Neural crest cell (in vitro differentiated cells): ENCODE data around the gene COMP. TPM values are rescaled to one million over a fixed set of nuclear protein-coding genes. Genes with fewer than 3 reads are reported as not detected.

Source experiments
- DNase-seq: peaks from one replicate; pipeline ENCODE4 v3.0.0; 2021; ENCODE audit warnings: low read depth, mixed read lengths, low spot score
- H3K27ac Mint-ChIP-seq: one replicate; pipeline ENCODE4 v1.8.0; 2021; ENCODE audit warnings: mild to moderate bottlenecking, mixed read lengths; ENCODE audit not compliant: unreplicated experiment
- H3K27me3 Mint-ChIP-seq: 2 replicates; pipeline ENCODE4 v1.8.0; 2021; ENCODE audit warnings: low read depth, mild to moderate bottlenecking, mixed read lengths
- H3K36me3 Mint-ChIP-seq: 2 replicates; pipeline ENCODE4 v1.8.0; 2021; ENCODE audit warnings: low read depth, mild to moderate bottlenecking, mixed read lengths
- H3K4me1 Mint-ChIP-seq: 2 replicates; pipeline ENCODE4 v1.8.0; 2021; ENCODE audit warnings: mixed read lengths
- H3K4me3 Mint-ChIP-seq: one replicate; pipeline ENCODE4 v1.8.0; 2021; ENCODE audit warnings: mild to moderate bottlenecking, mixed read lengths
- H3K9me3 Mint-ChIP-seq: 2 replicates; pipeline ENCODE4 v1.8.0; 2021; ENCODE audit warnings: mixed read lengths
- total RNA-seq: library from RNA; stranded (reverse); gene quantifications from 2 replicates; pipeline ENCODE4 v1.2.1, GENCODE V29; 2021
- TF ChIP-seq, protein P1 (sequence below): fragments of 200-600 bp; sonication (generic); conservative IDR thresholded peaks from 2 replicates; pipeline ENCODE4 v1.5.0; 2021; ENCODE audit warnings: antibody characterized with exemption, mild to moderate bottlenecking

The COMP gene
- total RNA-seq, 1 donor from 2014 or later = not detected

DNA sequence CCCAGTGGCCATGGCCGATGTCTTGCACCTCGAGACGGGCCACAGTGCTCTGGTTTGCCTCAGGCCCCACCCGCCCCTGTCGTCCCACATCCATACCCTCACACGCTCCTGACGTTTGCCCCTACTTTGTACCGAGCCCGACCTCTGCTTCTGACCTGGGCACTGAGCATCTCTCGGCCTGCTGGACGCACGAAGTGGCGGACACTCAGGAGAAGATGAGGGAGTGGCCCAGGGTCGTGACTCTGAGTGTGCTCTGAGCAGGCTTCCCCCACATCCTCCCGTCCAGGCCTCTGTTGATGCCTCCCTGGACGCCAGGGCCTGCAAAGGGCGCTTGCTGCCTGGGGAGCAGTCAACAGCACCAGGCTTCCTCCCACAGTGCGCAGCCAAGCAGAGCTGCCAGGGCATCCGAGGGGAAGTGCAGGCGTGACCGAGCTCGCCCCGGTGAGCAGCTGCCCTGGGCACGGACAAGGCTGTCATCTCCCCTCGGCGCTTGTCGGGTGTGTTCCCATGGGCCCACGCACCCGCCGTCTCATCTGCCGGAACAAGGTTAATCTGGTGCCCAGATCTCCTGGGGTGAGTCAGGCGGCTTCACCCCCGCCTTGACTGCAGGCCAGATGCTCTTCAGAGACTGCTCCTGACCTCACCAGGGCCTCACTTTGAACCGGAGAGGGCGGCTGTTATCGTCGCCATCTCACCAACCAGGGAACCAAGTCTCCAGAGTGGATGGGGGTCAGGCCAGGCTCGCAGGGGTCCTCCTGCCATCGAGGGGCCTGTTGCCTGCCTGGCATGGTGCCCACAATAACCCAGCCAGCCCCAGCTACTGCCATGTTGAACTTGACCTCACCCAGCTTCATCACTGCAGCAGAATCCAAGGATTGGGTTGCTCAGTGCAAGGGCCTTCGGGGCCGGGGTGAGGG lies 27.2 kb downstream of the COMP start:
- Mint-ChIP-seq H3K9me3 (no peaks in the 10 kb centered on the region), H3K4me3 (no peak overlapping the region), H3K27ac (peak overlapping the region; percentile 35), H3K4me1 (no peaks in the 10 kb centered on the region), H3K36me3 (no peaks in the 10 kb centered on the region), H3K27me3 (no peaks in the 10 kb centered on the region)
- DNase-seq = no peak
- TF ChIP-seq, protein P1, sequence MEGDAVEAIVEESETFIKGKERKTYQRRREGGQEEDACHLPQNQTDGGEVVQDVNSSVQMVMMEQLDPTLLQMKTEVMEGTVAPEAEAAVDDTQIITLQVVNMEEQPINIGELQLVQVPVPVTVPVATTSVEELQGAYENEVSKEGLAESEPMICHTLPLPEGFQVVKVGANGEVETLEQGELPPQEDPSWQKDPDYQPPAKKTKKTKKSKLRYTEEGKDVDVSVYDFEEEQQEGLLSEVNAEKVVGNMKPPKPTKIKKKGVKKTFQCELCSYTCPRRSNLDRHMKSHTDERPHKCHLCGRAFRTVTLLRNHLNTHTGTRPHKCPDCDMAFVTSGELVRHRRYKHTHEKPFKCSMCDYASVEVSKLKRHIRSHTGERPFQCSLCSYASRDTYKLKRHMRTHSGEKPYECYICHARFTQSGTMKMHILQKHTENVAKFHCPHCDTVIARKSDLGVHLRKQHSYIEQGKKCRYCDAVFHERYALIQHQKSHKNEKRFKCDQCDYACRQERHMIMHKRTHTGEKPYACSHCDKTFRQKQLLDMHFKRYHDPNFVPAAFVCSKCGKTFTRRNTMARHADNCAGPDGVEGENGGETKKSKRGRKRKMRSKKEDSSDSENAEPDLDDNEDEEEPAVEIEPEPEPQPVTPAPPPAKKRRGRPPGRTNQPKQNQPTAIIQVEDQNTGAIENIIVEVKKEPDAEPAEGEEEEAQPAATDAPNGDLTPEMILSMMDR = no peak

DNA sequence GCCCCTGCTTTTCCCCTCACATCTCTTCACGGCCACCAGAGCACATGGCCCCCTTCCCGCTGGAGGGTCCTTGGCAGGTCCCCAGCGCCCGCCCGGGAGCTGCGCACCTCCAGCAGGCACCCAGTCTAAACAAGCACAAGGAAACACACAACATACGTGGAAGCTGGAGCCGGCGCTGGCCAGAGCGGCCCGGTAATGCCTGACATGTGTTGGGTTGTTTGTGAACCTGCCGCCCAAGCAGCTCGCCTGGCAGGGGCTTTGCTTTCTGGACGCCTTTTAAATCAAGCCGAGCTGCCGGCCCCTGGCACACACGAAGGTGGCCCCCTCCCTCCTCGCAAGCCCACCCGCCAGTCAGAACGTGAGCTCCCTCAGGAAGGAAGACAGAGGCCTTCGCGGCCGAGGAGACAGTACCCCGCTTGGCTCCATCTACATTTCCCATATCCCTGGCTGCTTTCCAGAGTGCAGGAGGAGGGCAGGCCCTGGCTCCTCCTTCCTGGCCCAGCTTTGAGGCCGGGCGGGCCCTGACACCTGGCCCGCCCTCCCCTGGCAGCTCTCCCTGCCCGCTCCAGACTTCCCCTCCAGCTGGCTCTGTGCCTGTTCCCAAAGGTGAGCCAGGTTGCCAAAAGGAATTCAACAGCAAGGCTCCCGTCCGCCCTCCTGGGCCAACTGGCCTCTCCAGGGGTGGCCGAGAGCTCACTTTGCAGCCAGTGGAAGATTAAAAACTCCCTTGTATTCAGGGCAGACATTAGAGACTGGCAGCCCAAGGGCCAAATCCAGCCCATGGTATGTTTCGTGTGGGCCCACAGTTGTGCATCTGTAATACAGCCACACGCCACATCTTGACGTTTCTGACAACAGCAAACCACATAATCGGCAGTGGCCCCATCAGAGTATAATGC lies 28.7 kb downstream of the COMP start:
- DNase-seq = no peak
- TF ChIP-seq, protein P1 = no peak
- H3K9me3 Mint-ChIP-seq = no peaks in the 10 kb centered on the region
- H3K36me3 Mint-ChIP-seq = no peaks in the 10 kb centered on the region
- H3K27ac Mint-ChIP-seq = no peak overlapping the region
- H3K4me3 Mint-ChIP-seq = no peak overlapping the region
- no peaks in the 10 kb centered on the region for H3K27me3 Mint-ChIP-seq
- H3K4me1 Mint-ChIP-seq = peaks cover 4% of the 10 kb centered on the region

- Mint-ChIP-seq H3K36me3 (no peaks in the 10 kb centered on the region), H3K9me3 (no peaks in the 10 kb centered on the region), H3K4me3 (no peak overlapping the region), H3K27ac (no peak overlapping the region), H3K4me1 (peaks cover 4% of the 10 kb centered on the region), H3K27me3 (no peaks in the 10 kb centered on the region)
- TF ChIP-seq, protein P1 = no peak
- DNase-seq = no peak
Observed at GRCh38 chr19:18761531-18762110, 29.5 kb downstream of the COMP start.

- no peak for DNase-seq
- no peak overlapping the region for H3K4me3 Mint-ChIP-seq
- H3K27me3 Mint-ChIP-seq = no peaks in the 10 kb centered on the region
- TF ChIP-seq, protein P1 = no peak
- H3K4me1 Mint-ChIP-seq = peaks cover 4% of the 10 kb centered on the region
- no peak overlapping the region for H3K27ac Mint-ChIP-seq
- H3K36me3 Mint-ChIP-seq = no peaks in the 10 kb centered on the region
- H3K9me3 Mint-ChIP-seq = no peaks in the 10 kb centered on the region
Observed at GRCh38 chr19:18760440-18761383, 30.4 kb downstream of the COMP start.
